Upper lobe of left lung (tissue), 4 donors: Measurements from ENCODE around the gene TNFRSF14.

Experiments
- CTCF ChIP-seq, 6 experiments: fragments of 450-650 bp in 4 of 6; fragments of 200-600 bp in 2 of 6; sonication (generic) in 2 of 6; IDR thresholded peaks; one replicate each; pipeline ENCODE4 v1.5.1; 2016 to 2019; ENCODE audit warnings: antibody characterized with exemption in 6 of 6
- EP300 ChIP-seq, 4 donors: sonication (generic); formaldehyde crosslinking; IDR thresholded peaks; one replicate each; pipeline ENCODE4 v1.5.1; 2017; ENCODE audit warnings: antibody characterized with exemption in 4 of 4, control low read depth in 2 of 4

GRCh38 chr1:2553871-2554620 lies 2.1 kb upstream of the TNFRSF14 start:
- TF ChIP-seq CTCF (IDR thresholded peaks at IDR 0.05), result no peak
- TF ChIP-seq EP300 (IDR thresholded peaks at IDR 0.05), result no peak
